GM21526 (cell line): Measurements from ENCODE around the gene PLEKHA6.

Source experiments
- ATAC-seq: cut with Tn5 transposase; IDR thresholded peaks from one replicate; pipeline ENCODE4 v1.9.1; 2021; ENCODE audit warnings: moderate library complexity; ENCODE audit not compliant: unreplicated experiment, low FRiP score

The PLEKHA6 gene

DNA sequence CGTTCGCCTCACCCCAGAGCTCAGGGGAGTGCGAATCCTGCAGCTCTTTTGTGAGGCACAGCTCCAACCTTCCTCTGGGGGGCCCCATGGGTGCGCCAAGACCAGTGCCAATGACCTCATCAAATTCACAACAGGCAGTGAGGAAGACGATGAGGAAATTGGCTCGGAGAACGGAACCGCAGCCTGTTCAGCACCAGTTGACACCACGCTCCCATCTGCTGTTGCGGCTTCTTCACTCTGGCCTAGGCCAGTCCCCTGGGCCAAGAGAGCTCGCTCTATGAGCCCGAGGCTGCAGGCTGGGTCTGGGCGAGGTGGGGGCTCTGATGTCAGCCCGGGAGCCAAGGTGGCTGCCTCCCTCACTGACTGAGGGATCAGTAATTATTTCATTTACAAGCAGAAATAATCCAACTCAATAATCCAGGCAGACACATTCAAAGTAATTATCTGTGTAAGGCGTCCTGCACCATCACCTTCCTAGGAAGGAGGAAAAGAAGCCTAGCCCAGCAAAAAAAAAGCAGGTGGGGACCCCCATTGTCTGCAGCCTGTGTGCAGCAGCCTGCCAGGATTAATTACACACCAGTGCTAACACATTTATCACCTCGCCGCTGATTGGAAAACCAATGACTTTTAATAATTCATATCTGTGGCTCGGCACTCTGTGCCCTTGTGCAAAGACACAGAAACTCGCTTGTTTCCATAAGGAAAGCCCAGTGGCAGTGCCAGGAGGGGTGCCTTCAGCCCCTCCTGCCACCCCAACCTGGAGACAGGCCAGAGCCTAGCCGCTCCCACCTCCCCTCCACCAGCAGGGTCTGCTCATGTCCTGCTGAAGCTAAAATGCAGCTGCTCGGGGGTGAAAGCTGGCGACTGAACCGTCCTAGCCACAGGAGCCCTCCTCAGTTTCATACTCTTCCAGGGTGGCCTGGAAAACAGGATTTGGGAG, 1.9 kb downstream of the PLEKHA6 start:
- ATAC-seq = no peak

DNA sequence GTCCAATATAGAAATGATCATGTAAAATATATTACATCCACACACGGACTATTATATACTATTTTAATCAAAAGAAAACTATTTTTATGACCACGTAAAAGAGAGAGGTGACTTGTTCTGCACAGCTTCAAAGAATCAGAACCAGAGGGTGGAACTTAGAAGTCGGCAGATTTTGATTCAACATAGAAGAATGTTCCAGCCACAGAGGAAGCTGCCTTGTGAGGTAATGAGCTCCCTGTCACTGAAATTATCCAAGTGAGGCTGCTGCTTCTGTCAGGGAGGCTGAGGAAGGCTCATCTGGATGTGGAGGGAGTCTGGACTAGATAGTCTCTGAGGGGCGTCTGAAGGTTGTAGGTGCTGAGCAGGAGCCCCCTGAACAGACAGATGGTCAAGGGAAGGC, 2.7 kb downstream of the PLEKHA6 start:
- ATAC-seq = no peak

DNA sequence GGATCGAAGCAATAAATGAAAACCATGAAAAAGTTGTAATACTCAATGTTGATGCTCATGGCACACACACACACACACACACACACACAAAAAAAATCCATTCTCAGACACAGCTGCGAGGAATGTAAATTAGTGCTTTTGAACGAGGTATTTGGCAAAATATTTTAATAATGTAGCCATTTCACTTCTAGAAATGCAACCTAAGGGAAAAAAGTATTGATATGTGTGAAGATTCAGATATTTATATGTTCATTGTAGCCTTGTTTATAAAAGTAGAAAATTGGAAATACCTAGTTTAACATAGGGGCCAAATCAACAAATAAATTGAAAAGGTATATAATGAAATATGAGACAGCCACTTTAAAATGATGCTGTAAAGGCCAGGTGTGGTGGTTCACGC, 3.8 kb downstream of the PLEKHA6 start:
- no peak for ATAC-seq

DNA sequence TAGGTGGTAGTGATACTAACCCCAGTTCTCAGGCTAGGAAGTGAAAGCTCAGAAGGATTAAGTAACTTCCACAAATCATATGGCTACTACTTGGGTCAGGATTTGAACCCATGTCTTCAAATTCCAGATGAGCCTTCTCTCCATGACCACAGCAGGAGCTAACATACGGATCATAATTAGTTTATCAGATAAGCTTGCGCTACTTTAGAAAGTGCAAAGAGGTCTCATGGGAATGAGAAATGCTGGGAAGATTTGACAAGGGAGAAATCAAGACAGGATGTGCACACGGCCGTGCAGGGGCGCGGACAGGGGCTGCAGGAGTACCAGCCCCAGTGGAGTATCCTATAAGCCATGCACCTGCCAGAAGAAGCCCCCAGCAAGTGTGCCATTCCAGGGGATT, 5.2 kb downstream of the PLEKHA6 start:
- ATAC-seq = no peak

DNA sequence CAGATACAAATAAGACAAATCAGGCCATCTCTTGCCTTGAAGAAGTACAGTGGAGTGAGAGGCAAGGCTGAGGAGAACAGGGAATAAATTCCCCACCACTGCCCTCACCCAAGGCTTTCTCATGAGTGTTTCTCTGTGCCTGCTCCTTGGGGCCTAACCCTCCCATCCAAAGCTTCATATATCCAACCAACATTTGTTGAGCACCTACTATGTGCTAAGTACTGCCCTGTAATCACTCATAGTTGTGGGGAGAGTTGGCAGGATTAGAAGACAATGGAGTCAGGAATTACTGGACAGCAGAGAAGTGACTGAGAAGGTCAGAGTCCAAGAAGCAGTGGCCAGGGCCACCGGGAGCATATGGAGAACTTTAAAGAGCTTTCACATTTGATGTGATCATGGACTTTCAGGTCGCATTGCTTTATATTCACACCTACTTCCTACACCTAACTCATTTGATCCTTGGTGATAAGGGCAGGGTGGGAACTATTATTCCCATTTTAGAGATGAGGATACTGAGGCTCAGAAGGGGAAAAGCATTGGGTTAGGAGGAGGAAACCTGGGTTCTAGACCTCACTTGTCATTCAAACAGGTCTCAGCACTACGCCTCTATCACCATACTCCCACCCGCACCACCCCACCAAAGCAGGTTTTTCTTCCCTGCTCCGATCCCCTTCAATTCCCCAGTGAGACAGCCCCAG, 6.4 kb downstream of the PLEKHA6 start:
- no peak for ATAC-seq

DNA sequence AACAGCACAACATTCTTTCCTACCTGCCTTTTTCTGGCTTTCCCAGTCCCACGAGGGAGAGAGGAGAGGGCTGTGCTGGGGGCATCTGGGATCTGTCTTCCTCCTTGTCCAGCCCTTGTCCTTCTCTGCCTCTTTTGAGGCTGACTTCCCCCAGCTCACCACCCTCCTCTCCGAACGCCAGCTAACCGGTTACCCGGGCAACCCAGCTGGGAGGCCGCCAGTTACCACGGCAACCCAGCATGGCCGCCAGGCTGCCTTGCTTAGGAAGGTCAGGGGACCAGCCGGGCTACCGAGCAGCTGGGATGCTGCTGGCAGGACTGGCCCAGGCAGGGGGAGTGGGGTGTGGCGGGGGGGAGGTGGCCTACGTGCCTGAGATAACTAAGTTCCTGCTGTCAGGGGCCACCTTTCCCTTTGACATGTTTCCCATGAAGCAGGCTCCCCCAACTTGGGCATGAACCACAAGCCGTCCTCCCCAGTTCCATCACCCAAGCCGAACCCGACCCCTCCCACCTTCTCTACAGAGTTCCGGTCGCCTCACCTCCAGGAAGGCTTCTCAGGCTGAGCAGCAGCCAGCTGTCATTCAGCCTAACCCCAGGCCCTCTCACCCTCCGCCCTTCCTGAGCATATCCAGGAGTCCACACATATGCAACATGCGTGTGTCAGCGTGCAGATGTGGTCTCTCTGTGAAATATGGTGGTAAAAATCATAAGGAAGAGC, 8.7 kb downstream of the PLEKHA6 start:
- no peak for ATAC-seq

DNA sequence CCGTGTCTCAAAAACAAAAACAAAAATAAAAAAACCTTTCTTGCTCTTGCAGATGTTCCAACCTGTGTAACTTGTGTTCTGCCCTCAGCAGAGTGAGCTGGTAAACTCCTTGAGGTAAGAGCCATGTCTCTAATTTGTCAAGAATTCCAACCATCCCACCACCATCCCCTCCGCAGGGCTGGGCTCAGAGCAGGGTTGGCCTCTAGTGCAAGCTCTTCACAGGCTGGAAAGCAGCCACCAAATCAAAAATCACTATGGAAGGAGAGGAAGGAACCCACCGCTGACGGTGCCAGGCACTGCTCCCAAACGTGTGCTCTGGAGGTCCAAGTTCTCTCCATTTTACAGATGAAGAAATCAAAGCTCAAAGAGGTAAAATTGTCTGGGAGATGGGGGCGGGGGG, 9.4 kb downstream of the PLEKHA6 start:
- no peak for ATAC-seq

DNA sequence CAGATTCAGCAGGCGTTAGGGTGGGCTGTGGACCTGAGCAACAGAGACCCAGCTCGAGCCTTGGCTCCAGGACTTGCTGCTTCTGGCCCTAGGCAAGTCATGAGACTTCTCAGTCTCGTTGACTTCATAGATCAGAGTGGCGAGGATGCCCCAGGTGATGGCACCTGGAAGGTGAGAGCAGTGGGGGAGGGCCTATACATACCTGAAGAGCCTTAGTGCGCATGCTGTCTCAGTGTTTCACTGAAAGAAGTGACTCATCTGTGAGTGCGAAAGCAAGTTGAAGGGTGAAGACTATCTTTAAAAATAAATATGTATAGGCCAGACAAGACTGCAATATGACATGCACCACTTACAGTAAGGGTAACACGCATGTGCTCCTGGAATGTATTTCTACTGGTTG, 10.1 kb downstream of the PLEKHA6 start:
- no peak for ATAC-seq

DNA sequence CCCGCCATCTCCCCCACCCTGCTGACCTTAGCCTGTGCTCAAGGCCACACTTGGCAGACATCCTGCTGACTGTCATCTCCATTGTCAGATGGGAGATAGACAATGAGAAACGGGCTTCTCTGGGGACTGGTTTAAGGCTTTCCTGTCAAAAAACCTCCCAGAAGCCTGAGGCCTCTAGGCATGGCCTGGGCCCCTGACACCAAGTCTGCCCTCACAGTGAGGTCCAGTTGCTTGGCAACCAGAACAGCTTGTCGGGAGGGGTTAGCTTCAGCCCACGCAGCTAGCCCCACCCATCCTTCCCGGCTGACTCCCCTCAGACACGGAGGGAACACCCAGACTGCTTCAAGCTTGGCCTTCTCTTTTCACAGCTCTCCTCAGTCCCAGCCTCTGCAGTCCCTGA, 11.0 kb downstream of the PLEKHA6 start:
- ATAC-seq = no peak

DNA sequence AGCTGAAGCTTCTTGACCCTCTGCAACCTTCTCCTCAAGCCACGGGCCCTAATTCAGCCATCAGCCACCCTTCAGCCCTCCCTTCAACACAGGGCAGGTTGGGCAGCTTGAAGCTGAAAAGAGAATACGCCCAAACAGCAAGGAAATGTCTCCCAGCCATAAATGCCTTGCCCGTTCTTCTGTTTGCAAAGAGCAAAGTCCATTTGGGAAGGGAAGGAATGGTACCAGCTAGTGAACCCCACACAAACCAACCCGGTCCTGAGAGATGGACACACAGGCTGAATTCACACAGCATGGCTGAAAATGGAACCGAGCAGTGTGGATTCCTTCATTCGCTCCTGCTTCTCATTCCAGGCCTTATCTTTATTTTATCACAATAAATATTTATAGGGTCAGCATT, 11.5 kb downstream of the PLEKHA6 start:
- ATAC-seq = no peak

DNA sequence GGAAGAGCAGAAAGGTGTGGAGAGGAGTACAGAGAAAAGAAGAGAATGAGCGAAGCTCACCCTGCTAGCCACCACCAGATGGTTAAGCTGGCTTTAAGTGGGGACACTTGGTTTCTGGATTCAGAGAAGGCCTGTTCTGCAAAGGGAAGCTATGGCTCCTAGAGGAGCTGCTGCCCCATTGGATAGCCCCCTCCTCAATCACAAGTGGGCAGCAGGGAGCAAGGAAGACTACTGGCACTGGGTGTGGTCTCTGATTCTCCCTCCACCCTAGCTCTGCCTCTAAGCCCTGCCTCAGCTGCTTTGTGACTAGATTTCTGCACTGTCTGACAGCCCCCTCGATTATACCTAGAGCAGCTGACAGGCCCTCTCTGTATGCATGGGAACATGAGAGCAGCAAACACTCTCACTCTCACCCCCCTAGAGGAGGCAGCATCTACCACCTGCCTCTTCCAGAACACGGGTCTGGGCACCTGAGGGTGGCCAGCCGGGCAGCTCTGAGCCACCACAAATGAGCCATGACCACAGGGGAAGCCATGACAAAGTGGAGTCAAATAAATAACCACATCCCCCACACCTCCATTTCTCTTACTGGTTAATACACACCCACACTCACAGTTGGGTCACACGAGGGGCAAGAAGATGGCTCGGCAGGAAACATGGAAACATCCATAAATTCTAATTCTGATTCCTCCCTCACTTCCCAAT, 13.6 kb downstream of the PLEKHA6 start:
- no peak for ATAC-seq

DNA sequence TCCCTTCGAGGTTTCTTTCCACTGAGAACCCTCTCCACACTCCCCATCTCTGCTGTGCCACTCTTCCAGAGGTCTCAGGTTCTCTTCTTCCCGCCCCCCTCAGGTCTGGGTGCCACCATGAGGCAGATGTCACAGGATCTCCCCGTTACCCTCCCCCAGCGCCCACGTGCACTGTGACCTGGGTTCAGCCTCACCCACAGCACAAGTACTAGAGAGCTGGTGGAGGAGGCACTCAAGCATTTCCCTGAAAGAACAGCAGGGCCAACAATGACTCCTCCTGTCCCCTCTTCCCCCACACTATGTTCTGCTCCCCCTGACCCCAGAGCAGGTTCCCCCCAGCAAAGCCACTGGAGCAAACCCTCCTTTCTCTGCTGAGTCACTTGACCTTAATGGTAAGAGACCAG, 14.3 kb downstream of the PLEKHA6 start:
- ATAC-seq = no peak

DNA sequence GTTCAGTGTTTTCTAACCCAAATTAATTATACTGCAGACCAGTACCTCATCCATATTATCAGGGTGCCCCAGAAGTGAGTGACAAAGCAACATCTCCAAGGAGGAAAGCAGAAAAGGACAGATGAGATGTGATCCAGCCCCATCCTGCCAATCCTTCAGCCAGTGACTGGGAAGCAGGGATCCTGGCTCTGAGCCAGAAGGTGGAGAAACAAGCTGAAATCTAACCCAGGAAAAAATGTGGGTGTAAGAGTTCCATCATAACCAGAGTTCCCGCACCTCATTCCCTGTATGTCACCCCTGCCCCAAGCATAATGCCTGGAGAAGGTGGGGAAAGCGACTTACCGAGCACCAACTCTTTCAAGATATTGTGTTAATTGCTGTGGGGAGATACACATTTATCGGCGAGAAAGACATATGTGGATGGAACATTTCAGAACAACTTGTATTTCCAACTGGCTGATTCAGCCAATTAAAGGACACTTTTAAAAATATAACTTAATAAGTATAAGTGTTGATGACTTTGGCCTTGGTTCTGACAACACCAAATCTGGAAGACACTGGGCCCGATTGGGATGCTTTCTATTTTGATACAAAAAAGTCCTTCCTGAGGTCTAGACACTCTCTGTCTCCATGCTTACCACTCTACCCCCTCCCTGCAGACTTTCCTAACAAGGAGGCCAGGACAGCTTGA, 14.9 kb downstream of the PLEKHA6 start:
- ATAC-seq = no peak

DNA sequence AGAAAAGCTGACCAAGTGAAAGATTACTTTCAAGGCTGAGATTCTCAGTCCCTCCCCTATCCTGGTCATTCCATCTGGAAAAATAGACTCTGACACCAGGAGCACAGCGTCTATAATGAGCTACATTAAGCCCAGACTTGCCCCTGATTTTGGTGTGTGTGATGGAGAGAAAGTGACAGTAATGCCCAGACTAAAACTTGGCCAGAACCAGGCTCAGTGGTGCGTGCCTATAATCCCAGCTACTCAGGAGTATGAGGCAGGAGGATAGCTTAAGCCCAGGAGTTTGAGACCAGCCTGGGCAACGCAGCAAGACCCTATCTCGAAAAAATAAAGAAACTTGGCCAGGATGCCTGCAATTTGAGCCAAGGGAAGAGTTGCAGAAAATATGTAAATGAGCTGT, 15.9 kb downstream of the PLEKHA6 start:
- no peak for ATAC-seq

DNA sequence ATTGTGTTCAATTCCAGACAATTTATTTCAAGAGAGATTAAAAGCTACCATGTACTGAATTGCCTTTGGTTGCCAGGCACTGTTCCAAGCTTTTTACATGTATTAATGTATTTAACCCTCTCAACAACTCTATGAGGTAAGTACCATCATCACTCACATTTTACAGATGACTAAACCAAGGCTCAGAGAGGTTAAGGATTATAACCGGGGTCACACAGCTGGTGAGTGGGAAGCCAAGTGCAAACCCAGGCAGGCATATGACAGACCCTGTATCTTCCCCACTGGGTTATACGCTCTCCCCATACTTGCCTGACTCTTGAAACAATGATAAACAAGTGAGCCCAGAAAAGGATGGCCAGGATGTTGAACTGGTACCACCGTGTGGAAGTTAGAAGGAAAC, 16.5 kb downstream of the PLEKHA6 start:
- no peak for ATAC-seq

DNA sequence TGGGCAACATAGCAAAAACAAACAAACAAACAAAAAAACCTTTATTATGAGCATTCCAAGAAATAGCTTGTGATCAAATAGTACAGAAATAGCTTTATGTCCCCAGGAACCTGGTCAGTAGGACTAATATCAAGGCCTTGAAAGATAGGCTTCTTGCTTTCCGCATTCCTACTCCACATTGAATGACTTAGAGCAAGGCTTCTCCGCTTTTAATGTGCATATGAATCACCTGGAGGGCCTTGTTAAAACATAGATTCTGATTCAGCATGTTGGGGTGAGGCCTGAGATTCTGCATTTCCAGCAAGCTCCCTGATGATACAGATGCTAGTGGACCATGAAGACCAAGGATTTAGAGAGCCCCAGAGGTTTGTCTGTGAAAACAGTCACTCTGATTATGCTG, 17.4 kb downstream of the PLEKHA6 start:
- ATAC-seq = no peak

DNA sequence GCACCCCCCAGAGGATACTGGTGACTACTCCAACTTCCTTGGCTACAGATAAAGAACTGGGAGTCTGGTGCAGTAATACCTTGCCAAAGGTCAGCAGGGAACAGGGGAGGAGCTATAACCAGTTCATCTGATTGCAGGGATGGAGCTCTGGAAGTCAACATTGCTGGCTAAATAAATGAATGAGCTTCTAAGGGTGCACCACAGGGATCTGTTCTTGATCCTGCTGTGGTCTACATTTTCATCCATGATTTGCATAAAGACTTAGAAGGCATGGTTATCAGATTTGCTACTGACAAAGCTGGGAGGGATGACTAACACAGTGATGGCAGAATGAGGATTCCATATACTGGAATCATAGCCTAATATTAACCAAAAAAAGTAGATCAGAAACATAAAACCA, 18.3 kb downstream of the PLEKHA6 start:
- ATAC-seq = no peak

DNA sequence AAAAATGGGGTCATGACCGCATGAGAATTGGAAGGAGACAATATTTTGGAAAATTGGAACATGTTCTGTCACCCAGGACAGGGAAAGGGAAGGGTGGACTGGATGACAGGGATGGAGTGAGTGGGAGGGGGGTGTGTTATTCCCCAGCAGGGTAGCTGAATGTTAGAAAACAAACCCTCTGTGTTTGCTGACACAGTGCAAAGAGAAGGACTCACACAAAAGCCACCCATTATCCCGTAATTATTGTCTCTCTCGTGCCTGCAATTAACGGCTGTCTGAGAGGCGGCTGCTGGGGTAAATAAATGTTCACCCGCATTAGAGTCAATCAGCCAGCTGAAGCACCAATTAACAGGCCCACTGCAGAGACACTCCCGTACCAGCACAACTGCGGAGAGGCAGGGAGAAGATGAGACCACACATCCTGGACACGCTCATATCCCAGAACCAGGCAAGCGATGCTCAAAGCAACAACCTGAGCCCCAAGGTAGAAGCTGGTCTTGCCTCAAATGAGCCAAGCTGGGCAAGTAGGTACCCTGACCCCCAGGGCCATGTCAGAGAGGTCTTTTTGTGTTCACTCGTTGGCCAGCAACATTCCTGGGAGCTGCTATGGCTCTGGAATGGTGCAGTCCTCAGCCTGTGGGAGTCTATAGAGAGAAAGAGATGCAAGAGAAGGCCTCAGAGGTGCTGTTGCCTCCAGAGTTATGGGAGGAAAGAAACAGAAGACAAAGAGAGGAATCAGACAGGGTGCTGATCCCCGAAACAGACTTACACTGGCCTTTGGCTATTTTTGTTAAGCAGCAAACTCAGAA, 19.4 kb downstream of the PLEKHA6 start:
- ATAC-seq = no peak

DNA sequence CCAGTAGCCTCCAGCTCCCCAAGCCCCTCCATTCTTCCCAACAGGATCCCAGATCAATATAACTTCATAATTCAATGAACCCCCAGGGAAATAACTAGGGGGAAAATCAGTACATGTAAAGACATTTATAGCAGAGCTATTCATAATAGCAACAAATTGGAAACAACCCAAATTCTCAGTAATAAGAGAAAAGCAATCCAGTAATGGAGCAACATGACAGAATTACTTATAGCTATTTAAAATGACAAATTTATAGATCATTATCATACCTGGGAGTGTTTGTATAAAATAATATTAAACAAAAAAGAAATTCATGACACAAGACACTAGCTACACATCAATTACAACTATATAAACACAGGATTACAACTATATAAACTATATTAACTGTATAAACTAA, 20.2 kb downstream of the PLEKHA6 start:
- no peak for ATAC-seq
